GM23338 (cell line): Measurements from ENCODE around the gene GAS6. TPM values are rescaled to one million over a fixed set of nuclear protein-coding genes. Genes with fewer than 3 reads are reported as not detected.

ENCODE experiments used
- ATAC-seq: fragments of 200-7000 bp; cut with Tn5 transposase; 3 replicates; pipeline ENCODE4 v1.9.1; 2020
- DNase-seq: peaks from one replicate; pipeline ENCODE4 v3.0.0-alpha.2; 2015; ENCODE audit warnings: low spot score
- H2AFZ ChIP-seq: fragments of 200-600 bp; sonication (generic); 2 replicates; pipeline ENCODE4 v1.8.0; 2016; ENCODE audit warnings: antibody characterized with exemption, mild to moderate bottlenecking, moderate library complexity
- H3F3A ChIP-seq: fragments of 200-600 bp; sonication (generic); replicated peaks from 2 replicates; pipeline ENCODE4 v1.8.0; 2017; ENCODE audit warnings: antibody characterized with exemption, mixed run types, low read depth
- H3K27ac ChIP-seq: fragments of 200-600 bp; sonication (generic); 2 replicates; pipeline ENCODE4 v1.6.1; 2016; ENCODE audit warnings: low read depth
- H3K27me3 ChIP-seq: fragments of 200-600 bp; sonication (generic); 2 replicates; pipeline ENCODE4 v1.8.0; 2016; ENCODE audit warnings: mild to moderate bottlenecking, mixed run types, moderate library complexity; ENCODE audit not compliant: insufficient read depth
- H3K36me3 ChIP-seq: fragments of 200-600 bp; sonication (generic); 2 replicates; pipeline ENCODE4 v1.8.0; 2016; ENCODE audit warnings: mild to moderate bottlenecking; ENCODE audit not compliant: insufficient read depth
- H3K4me1 ChIP-seq: fragments of 200-600 bp; sonication (generic); 2 replicates; pipeline ENCODE4 v1.8.0; 2016; ENCODE audit warnings: mild to moderate bottlenecking, moderate library complexity; ENCODE audit not compliant: insufficient read depth
- H3K4me2 ChIP-seq: fragments of 200-600 bp; sonication (generic); 2 replicates; pipeline ENCODE4 v1.7.1; 2017; ENCODE audit warnings: mixed run types
- H3K4me3 ChIP-seq: fragments of 200-600 bp; sonication (generic); 2 replicates; pipeline ENCODE4 v1.6.1; 2016; ENCODE audit warnings: mixed run types
- H3K79me2 ChIP-seq: fragments of 200-600 bp; sonication (generic); replicated peaks from 2 replicates; pipeline ENCODE4 v1.8.0; 2017; ENCODE audit warnings: mild to moderate bottlenecking; ENCODE audit not compliant: insufficient read depth
- H3K9me2 ChIP-seq: fragments of 200-600 bp; sonication (generic); 2 replicates; pipeline ENCODE4 v1.8.0; 2017; ENCODE audit not compliant: insufficient read depth
- H4K20me1 ChIP-seq: fragments of 200-600 bp; sonication (generic); replicated peaks from 2 replicates; pipeline ENCODE4 v1.8.0; 2017; ENCODE audit warnings: mild to moderate bottlenecking; ENCODE audit not compliant: insufficient read depth
- H3K27ac Mint-ChIP-seq: 2 replicates; pipeline ENCODE4 v1.8.0; 2020; ENCODE audit warnings: inconsistent platforms, mild to moderate bottlenecking, moderate library complexity, mixed read lengths
- H3K27me3 Mint-ChIP-seq: 3 replicates; pipeline ENCODE4 v1.8.0; 2022; ENCODE audit warnings: low read depth, mild to moderate bottlenecking, moderate library complexity, mixed read lengths, inconsistent platforms; ENCODE audit not compliant: insufficient read depth, poor library complexity
- H3K36me3 Mint-ChIP-seq: 3 replicates; pipeline ENCODE4 v1.8.0; 2021; ENCODE audit warnings: low read depth, mild to moderate bottlenecking, inconsistent platforms, moderate library complexity, mixed read lengths
- H3K4me1 Mint-ChIP-seq: 3 replicates; pipeline ENCODE4 v1.8.0; 2020; ENCODE audit warnings: mild to moderate bottlenecking, inconsistent platforms, mixed read lengths
- H3K4me3 Mint-ChIP-seq: 3 replicates; pipeline ENCODE4 v1.8.0; 2021; ENCODE audit warnings: moderate library complexity, mild to moderate bottlenecking, inconsistent platforms, mixed read lengths
- H3K9me3 Mint-ChIP-seq: 3 replicates; pipeline ENCODE4 v1.8.0; 2020; ENCODE audit warnings: moderate library complexity, mild to moderate bottlenecking, inconsistent platforms, mixed read lengths
- CREB1 ChIP-seq: fragments of 250-450 bp; sonication (Bioruptor Pico); IDR thresholded peaks from 2 replicates; pipeline ENCODE4 v1.5.0; 2020; ENCODE audit warnings: low read depth, mild to moderate bottlenecking, moderate library complexity
- EZH2 ChIP-seq: fragments of 200-600 bp; sonication (generic); IDR thresholded peaks from one replicate; pipeline ENCODE4 v1.8.0; 2017; ENCODE audit warnings: antibody characterized with exemption, mild to moderate bottlenecking, low read depth; ENCODE audit not compliant: unreplicated experiment
- EZH2phosphoT487 ChIP-seq: fragments of 200-600 bp; sonication (generic); IDR thresholded peaks from one replicate; pipeline ENCODE4 v1.8.1; 2018; ENCODE audit warnings: antibody characterized with exemption; ENCODE audit not compliant: unreplicated experiment
- JUNB ChIP-seq: IDR thresholded peaks from one replicate; pipeline ENCODE4 v1.6.1; 2016; ENCODE audit warnings: antibody characterized with exemption; ENCODE audit not compliant: unreplicated experiment
- POLR2AphosphoS5 ChIP-seq: IDR thresholded peaks from 2 replicates; pipeline ENCODE4 v1.6.1; 2016; ENCODE audit warnings: antibody characterized with exemption, low read depth
- ZNF114 ChIP-seq: fragments of 250-450 bp; sonication (Bioruptor Pico); IDR thresholded peaks from 2 replicates; pipeline ENCODE4 v1.5.0; 2020; ENCODE audit warnings: mild to moderate bottlenecking, moderate library complexity
- ZNF331 ChIP-seq: fragments of 250-450 bp; sonication (Bioruptor Pico); IDR thresholded peaks from 2 replicates; pipeline ENCODE4 v1.5.0; 2020; ENCODE audit warnings: low read depth, mild to moderate bottlenecking, moderate library complexity
- polyA plus RNA-seq: library from polyadenylated mRNA; unstranded; fragments of >200 nt; fragmentation: Nextera tagmentation; extraction: Ambion mirVana; gene quantifications from 2 replicates; pipeline ENCODE4 v1.2.1, GENCODE V29; 2016
- total RNA-seq: library from RNA; depleted of rRNA; stranded (reverse); fragments of >200 nt; shearing (Covaris generic); gene quantifications from 2 replicates; pipeline ENCODE4 v1.2.3, GENCODE V29; 2014
- TF ChIP-seq, protein P1 (sequence below): IDR thresholded peaks from one replicate; pipeline ENCODE4 v1.6.1; 2018; ENCODE audit warnings: antibody characterized with exemption; ENCODE audit not compliant: unreplicated experiment
- TF ChIP-seq, protein P2 (sequence below): fragments of 250-450 bp; sonication (Bioruptor Pico); IDR thresholded peaks from 2 replicates; pipeline ENCODE4 v1.5.0; 2020; ENCODE audit warnings: mild to moderate bottlenecking, moderate library complexity

Gene GAS6
- total and polyA plus RNA-seq, 2 experiments from 2014 or later: 7.9 to 21.2 TPM

DNA sequence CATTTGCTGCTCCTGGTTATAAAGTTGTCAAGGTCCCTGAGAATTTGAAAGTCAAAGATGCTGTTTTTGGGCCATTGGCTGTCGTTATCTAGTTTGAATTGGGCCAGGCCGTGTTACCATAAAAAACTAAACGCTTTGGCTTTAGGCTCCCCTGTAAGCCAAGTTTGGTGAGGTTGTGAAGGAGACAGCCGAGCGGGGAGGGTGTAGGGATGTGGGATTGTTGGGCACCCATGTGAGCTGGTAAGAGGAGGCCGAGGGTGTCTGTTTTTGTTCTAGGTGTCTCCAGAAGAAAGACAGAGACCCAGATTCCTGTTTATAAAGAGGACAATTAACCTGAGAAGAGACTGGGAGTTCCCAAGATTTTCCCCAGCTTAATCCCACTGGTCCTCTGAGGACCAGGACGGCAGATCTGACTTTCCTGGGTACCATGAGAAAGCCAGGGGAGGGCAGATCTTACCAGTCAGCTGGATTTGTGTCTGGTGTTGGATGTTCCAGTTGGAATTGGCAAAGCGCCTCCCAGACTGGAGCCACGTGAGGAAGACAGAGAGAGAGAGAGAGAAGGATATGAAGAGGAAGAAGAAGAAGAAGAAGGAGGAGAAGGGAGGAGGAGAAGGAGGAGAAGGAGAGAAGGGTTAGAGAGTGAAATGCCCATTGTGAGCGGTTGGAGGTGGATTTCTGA lies 79.8 kb downstream of the GAS6 start:
- ATAC-seq (no peak), DNase-seq (no peak)
- Histone ChIP-seq H4K20me1 (no peaks in the 10 kb centered on the region), H3K4me2 (no peak overlapping the region), H3K4me1 (no peaks in the 10 kb centered on the region), H3K9me2 (no peaks in the 10 kb centered on the region), H3K27ac (no peak overlapping the region), H3K36me3 (no peaks in the 10 kb centered on the region), H3K4me3 (no peak overlapping the region), H2AFZ (no peak overlapping the region), H3K27me3 (no peaks in the 10 kb centered on the region), H3K79me2 (no peaks in the 10 kb centered on the region), H3F3A (no peaks in the 10 kb centered on the region)
- Mint-ChIP-seq H3K27ac (no peak overlapping the region), H3K36me3 (peaks cover 19% of the 10 kb centered on the region), H3K9me3 (peaks cover 21% of the 10 kb centered on the region), H3K27me3 (peaks cover 10% of the 10 kb centered on the region), H3K4me1 (peaks cover 9% of the 10 kb centered on the region; the same call in 2 of the 3 replicates), H3K4me3 (no peak overlapping the region)
- TF ChIP-seq JUNB (no peak), POLR2AphosphoS5 (no peak), CREB1 (CRISPR knock-in tag) (no peak), ZNF331 (CRISPR knock-in tag) (no peak), ZNF114 (CRISPR knock-in tag) (no peak), EZH2phosphoT487 (no peak), EZH2 (no peak)
- TF ChIP-seq, protein P1, sequence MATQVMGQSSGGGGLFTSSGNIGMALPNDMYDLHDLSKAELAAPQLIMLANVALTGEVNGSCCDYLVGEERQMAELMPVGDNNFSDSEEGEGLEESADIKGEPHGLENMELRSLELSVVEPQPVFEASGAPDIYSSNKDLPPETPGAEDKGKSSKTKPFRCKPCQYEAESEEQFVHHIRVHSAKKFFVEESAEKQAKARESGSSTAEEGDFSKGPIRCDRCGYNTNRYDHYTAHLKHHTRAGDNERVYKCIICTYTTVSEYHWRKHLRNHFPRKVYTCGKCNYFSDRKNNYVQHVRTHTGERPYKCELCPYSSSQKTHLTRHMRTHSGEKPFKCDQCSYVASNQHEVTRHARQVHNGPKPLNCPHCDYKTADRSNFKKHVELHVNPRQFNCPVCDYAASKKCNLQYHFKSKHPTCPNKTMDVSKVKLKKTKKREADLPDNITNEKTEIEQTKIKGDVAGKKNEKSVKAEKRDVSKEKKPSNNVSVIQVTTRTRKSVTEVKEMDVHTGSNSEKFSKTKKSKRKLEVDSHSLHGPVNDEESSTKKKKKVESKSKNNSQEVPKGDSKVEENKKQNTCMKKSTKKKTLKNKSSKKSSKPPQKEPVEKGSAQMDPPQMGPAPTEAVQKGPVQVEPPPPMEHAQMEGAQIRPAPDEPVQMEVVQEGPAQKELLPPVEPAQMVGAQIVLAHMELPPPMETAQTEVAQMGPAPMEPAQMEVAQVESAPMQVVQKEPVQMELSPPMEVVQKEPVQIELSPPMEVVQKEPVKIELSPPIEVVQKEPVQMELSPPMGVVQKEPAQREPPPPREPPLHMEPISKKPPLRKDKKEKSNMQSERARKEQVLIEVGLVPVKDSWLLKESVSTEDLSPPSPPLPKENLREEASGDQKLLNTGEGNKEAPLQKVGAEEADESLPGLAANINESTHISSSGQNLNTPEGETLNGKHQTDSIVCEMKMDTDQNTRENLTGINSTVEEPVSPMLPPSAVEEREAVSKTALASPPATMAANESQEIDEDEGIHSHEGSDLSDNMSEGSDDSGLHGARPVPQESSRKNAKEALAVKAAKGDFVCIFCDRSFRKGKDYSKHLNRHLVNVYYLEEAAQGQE: no peak
- TF ChIP-seq, protein P2, sequence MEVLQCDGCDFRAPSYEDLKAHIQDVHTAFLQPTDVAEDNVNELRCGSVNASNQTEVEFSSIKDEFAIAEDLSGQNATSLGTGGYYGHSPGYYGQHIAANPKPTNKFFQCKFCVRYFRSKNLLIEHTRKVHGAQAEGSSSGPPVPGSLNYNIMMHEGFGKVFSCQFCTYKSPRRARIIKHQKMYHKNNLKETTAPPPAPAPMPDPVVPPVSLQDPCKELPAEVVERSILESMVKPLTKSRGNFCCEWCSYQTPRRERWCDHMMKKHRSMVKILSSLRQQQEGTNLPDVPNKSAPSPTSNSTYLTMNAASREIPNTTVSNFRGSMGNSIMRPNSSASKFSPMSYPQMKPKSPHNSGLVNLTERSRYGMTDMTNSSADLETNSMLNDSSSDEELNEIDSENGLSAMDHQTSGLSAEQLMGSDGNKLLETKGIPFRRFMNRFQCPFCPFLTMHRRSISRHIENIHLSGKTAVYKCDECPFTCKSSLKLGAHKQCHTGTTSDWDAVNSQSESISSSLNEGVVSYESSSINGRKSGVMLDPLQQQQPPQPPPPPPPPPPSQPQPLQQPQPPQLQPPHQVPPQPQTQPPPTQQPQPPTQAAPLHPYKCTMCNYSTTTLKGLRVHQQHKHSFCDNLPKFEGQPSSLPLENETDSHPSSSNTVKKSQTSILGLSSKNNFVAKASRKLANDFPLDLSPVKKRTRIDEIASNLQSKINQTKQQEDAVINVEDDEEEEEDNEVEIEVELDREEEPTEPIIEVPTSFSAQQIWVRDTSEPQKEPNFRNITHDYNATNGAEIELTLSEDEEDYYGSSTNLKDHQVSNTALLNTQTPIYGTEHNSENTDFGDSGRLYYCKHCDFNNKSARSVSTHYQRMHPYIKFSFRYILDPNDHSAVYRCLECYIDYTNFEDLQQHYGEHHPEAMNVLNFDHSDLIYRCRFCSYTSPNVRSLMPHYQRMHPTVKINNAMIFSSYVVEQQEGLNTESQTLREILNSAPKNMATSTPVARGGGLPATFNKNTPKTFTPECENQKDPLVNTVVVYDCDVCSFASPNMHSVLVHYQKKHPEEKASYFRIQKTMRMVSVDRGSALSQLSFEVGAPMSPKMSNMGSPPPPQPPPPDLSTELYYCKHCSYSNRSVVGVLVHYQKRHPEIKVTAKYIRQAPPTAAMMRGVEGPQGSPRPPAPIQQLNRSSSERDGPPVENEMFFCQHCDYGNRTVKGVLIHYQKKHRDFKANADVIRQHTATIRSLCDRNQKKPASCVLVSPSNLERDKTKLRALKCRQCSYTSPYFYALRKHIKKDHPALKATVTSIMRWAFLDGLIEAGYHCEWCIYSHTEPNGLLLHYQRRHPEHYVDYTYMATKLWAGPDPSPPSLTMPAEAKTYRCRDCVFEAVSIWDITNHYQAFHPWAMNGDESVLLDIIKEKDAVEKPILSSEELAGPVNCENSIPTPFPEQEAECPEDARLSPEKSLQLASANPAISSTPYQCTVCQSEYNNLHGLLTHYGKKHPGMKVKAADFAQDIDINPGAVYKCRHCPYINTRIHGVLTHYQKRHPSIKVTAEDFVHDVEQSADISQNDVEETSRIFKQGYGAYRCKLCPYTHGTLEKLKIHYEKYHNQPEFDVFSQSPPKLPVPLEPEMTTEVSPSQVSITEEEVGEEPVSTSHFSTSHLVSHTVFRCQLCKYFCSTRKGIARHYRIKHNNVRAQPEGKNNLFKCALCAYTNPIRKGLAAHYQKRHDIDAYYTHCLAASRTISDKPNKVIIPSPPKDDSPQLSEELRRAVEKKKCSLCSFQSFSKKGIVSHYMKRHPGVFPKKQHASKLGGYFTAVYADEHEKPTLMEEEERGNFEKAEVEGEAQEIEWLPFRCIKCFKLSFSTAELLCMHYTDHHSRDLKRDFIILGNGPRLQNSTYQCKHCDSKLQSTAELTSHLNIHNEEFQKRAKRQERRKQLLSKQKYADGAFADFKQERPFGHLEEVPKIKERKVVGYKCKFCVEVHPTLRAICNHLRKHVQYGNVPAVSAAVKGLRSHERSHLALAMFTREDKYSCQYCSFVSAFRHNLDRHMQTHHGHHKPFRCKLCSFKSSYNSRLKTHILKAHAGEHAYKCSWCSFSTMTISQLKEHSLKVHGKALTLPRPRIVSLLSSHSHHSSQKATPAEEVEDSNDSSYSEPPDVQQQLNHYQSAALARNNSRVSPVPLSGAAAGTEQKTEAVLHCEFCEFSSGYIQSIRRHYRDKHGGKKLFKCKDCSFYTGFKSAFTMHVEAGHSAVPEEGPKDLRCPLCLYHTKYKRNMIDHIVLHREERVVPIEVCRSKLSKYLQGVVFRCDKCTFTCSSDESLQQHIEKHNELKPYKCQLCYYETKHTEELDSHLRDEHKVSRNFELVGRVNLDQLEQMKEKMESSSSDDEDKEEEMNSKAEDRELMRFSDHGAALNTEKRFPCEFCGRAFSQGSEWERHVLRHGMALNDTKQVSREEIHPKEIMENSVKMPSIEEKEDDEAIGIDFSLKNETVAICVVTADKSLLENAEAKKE (CRISPR knock-in tag): no peak
